Endothelial cell of umbilical vein (primary cell): ENCODE data around the gene SECISBP2. TPM values are rescaled to one million over a fixed set of nuclear protein-coding genes. Genes with fewer than 3 reads are reported as not detected.

Experiments used
- BruUV-seq: library from RNA; stranded (reverse); fragments of 400-500 nt; replicated peaks from 2 replicates; lab custom pipeline; 2021; lab: Mats Ljungman, UMichigan
- CTCF ChIA-PET: fragments of 300-600, 350-600 bp; sonication (Branson Sonifier 250); formaldehyde crosslinking; loops from one replicate; lab custom pipeline; 2021; ENCODE audit warnings: antibody characterized with exemption, inconsistent platforms; lab: Charles Lee
- POLR2A ChIA-PET: fragments of 300-600, 350-600 bp; sonication (Branson Sonifier 250); formaldehyde crosslinking; loops from one replicate; lab custom pipeline; 2021; ENCODE audit warnings: antibody characterized with exemption, inconsistent platforms; lab: Charles Lee
- DNase-seq: peaks from one replicate; pipeline ENCODE4 v3.0.0-alpha.2; 2011; ENCODE audit warnings: low read depth, low spot score
- FAIRE-seq: peaks from 2 replicates; lab custom pipeline; 2011; peaks lifted over from hg19 to GRCh38; lab: Jason Lieb, UNC
- H2AFZ ChIP-seq: 2 replicates; pipeline ENCODE4 v1.6.0; 2012; ENCODE audit warnings: low read depth, low read length, control low read depth, inconsistent platforms
- H3K27ac ChIP-seq: 2 replicates; pipeline ENCODE4 v1.5.1; 2011; ENCODE audit warnings: low read depth, mild to moderate bottlenecking, control low read depth, low read length, moderate library complexity; ENCODE audit not compliant: insufficient read depth
- H3K27me3 ChIP-seq, 2 experiments: 2 replicates each; pipeline versions ENCODE4 v1.6.0 to v1.6.1; 2011; ENCODE audit warnings: low read length in 2 of 2, mixed read lengths in 1 of 2; ENCODE audit not compliant: control insufficient read depth in 2 of 2, insufficient read depth in 2 of 2
- H3K36me3 ChIP-seq, 2 experiments: 2 replicates in 1 of 2; 3 replicates in 1 of 2; pipeline ENCODE4 v1.5.1; 2011; ENCODE audit warnings: low read length in 2 of 2, mild to moderate bottlenecking in 1 of 2, moderate library complexity in 1 of 2; ENCODE audit not compliant: control insufficient read depth in 2 of 2, insufficient read depth in 2 of 2; ENCODE audit errors: extremely low read depth in 1 of 2
- H3K4me1 ChIP-seq: 3 replicates; pipeline ENCODE4 v1.5.1; 2011; ENCODE audit warnings: mild to moderate bottlenecking, low read length; ENCODE audit not compliant: control insufficient read depth, insufficient read depth; ENCODE audit errors: extremely low read depth
- H3K4me2 ChIP-seq: 2 replicates; pipeline ENCODE4 v1.6.1; 2011; ENCODE audit warnings: low read length, control low read depth, mixed read lengths; ENCODE audit not compliant: insufficient read depth
- H3K4me3 ChIP-seq, 3 experiments: fragments of 200-600 bp in 1 of 3; sonication (generic), shearing (Covaris generic) in 1 of 3; replicated peaks in 1 of 3; 2 replicates each; pipeline ENCODE4 v1.5.1; 2011 to 2016; ENCODE audit warnings: control low read depth in 3 of 3, low read length in 3 of 3, mild to moderate bottlenecking in 2 of 3, inconsistent platforms in 1 of 3, low read depth in 1 of 3, moderate library complexity in 1 of 3; ENCODE audit not compliant: insufficient read depth in 1 of 3
- H3K79me2 ChIP-seq: 2 replicates; pipeline ENCODE4 v1.6.0; 2012; ENCODE audit warnings: low read length, inconsistent platforms; ENCODE audit not compliant: control insufficient read depth, insufficient read depth
- H3K9ac ChIP-seq: replicated peaks from 2 replicates; pipeline ENCODE3; 2011; ENCODE audit warnings: low read length, control low read depth; ENCODE audit not compliant: insufficient read depth; ENCODE audit errors: extremely low read depth
- H3K9me1 ChIP-seq: replicated peaks from 3 replicates; pipeline ENCODE4 v1.6.0; 2011; ENCODE audit warnings: mild to moderate bottlenecking, low read length; ENCODE audit not compliant: control insufficient read depth, insufficient read depth; ENCODE audit errors: extremely low read depth
- H3K9me3 ChIP-seq: replicated peaks from 2 replicates; pipeline ENCODE4 v1.5.1; 2012; ENCODE audit warnings: low read length, inconsistent platforms; ENCODE audit not compliant: control insufficient read depth, insufficient read depth
- H4K20me1 ChIP-seq: replicated peaks from 2 replicates; pipeline ENCODE3; 2011; ENCODE audit warnings: mild to moderate bottlenecking, low read length; ENCODE audit not compliant: control insufficient read depth, insufficient read depth; ENCODE audit errors: extremely low read depth
- CTCF ChIP-seq, 2 donors: IDR thresholded peaks; 1 replicate in 1 of 2; 2 replicates in 1 of 2; pipeline ENCODE4 v1.5.1; 2011; ENCODE audit warnings: low read length in 2 of 2, mild to moderate bottlenecking in 2 of 2, moderate library complexity in 2 of 2, control low read depth in 1 of 2, inconsistent platforms in 1 of 2, low read depth in 1 of 2; ENCODE audit not compliant: insufficient read depth in 1 of 2; ENCODE audit errors: extremely low read depth in 1 of 2
- EZH2 ChIP-seq: IDR thresholded peaks from 2 replicates; pipeline ENCODE4 v1.6.1; 2012; ENCODE audit warnings: borderline replicate concordance, low read depth, mild to moderate bottlenecking, moderate library complexity, low read length, inconsistent platforms; ENCODE audit not compliant: severe bottlenecking
- FOS ChIP-seq: IDR thresholded peaks from 2 replicates; pipeline ENCODE4 v1.6.1; 2011; ENCODE audit warnings: mild to moderate bottlenecking, low read length, moderate library complexity, borderline replicate concordance; ENCODE audit not compliant: insufficient read depth
- GATA2 ChIP-seq: IDR thresholded peaks from 2 replicates; pipeline ENCODE4 v1.7.0; 2011; ENCODE audit warnings: low read depth, mild to moderate bottlenecking, moderate library complexity, mixed read lengths, low read length; ENCODE audit not compliant: insufficient read length, insufficient read depth
- JUN ChIP-seq: IDR thresholded peaks from 2 replicates; pipeline ENCODE4 v1.6.1; 2011; ENCODE audit warnings: borderline replicate concordance, low read depth; ENCODE audit not compliant: insufficient read length, insufficient read depth
- MAX ChIP-seq: IDR thresholded peaks from 2 replicates; pipeline ENCODE4 v1.6.1; 2011; ENCODE audit not compliant: insufficient read depth, insufficient read length
- MYC ChIP-seq: IDR thresholded peaks from one replicate; pipeline ENCODE4 v1.6.1; 2011; ENCODE audit warnings: mild to moderate bottlenecking, low read depth, low read length
- POLR2A ChIP-seq: IDR thresholded peaks from 2 replicates; pipeline ENCODE4 v1.6.1; 2012; ENCODE audit warnings: low read depth, mild to moderate bottlenecking, control low read depth, low read length
- POLR2AphosphoS5 ChIP-seq: IDR thresholded peaks from 2 replicates; pipeline ENCODE4 v1.6.1; 2012; ENCODE audit warnings: low read depth, mild to moderate bottlenecking, control low read depth, low read length, moderate library complexity; ENCODE audit not compliant: insufficient read depth
- dilution Hi-C: fragments of 300-500 bp; cut with MboI; formaldehyde crosslinking; loops from one replicate; pipeline ENCODE4 v1.15.0; 2019; ENCODE audit warnings: low sequenced_read_pairs; ENCODE audit not compliant: extremely low pct_ligation_motif_present
- intact Hi-C: fragments of 100-400 bp; cut with micrococcal nuclease; formaldehyde crosslinking; loops from one replicate; pipeline ENCODE4 v1.10.0; 2022
- polyA plus RNA-seq, 4 experiments: library from polyadenylated mRNA; depleted of rRNA in 3 of 4; stranded (reverse) in 3 of 4; unstranded in 1 of 4; fragments of >200 nt; gene quantifications; 2 replicates each; pipeline versions ENCODE4 v1.2.1 to v1.2.3, GENCODE V29; 2011 to 2012; ENCODE audit warnings: missing spikeins in 1 of 4
- total RNA-seq: library from RNA; stranded (reverse); gene quantifications from 2 replicates; pipeline ENCODE4 v1.2.3, GENCODE V29; 2021

Gene SECISBP2
- total and polyA plus RNA-seq, 2 donors (not counting 3 experiments of a cell fraction or from before 2014, with no cell fraction given): 22.7 to 36.3 TPM

GRCh38 chr9:89391585-89391984 lies 73.3 kb downstream of the SECISBP2 start:
- FAIRE-seq (no peak), DNase-seq (no peak)
- CTCF ChIA-PET: interaction anchor here (1.4 to 1.8 kb wide), 2 partner anchors 10 to 157 kb away, joined by 3 to 13 read pairs; no protein-coding TSS in a partner anchor
- H3K36me3 ChIP-seq: peaks cover 0 to 16% of the 10 kb centered on the region in 2 experiments
- intact Hi-C loops (no loop called here), dilution Hi-C loops (no loop called here)
- no peaks in the 10 kb centered on the region for H3K4me1 ChIP-seq
- POLR2A ChIA-PET: no interaction called here
- no peaks in the 10 kb centered on the region for H3K27me3 ChIP-seq
- BruUV-seq: no TSS peak
- no peaks in the 10 kb centered on the region for H4K20me1 ChIP-seq
- H3K9me3 ChIP-seq: no peaks in the 10 kb centered on the region
- no peak overlapping the region for H3K4me2 ChIP-seq
- no peak overlapping the region for H3K27ac ChIP-seq
- no peaks in the 10 kb centered on the region for H3K79me2 ChIP-seq
- H3K9ac ChIP-seq: no peak overlapping the region
- H3K9me1 ChIP-seq: no peaks in the 10 kb centered on the region
- TF ChIP-seq MYC (no peak), MAX (no peak), EZH2 (no peak), GATA2 (no peak), FOS (no peak), JUN (no peak), CTCF (IDR thresholded peaks at IDR 0.05; ENCODE audit: extremely low read depth in 1 of 2, insufficient read depth in 1 of 2, low read depth in 1 of 2, low read length in 2 of 2) (no peak), POLR2AphosphoS5 (no peak), POLR2A (no peak)
- H3K4me3 ChIP-seq: no peak overlapping the region
- no peak overlapping the region for H2AFZ ChIP-seq
